ENCODE results near the gene CLDN5. TPM values are rescaled to one million over a fixed set of nuclear protein-coding genes. Genes with fewer than 3 reads are reported as not detected.

Gene CLDN5
- total and polyA plus RNA-seq, 2 experiments from 2014 or later: 2.0 to 3.2 TPM

DNA sequence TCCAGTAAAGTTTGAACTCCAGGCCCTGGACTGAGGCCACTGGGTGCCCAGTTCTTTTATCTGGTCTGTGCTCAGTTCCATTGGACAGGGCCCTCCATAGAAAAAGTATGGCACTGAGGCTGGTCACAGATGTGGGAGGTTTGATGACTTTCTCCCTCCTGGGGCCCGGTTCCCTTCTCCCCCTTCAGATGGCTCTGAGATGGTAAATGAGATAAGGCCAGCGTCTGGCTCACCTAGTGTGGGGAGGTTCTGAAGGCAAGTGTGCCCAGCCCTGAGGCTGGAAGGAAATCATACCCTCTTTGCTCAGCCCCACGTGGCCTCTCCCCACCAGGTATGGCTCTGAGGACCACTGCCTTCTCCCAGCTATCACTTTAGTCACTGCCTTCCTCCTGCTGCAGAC lies 1.5 kb upstream of the CLDN5 start:
- no peak overlapping the region for H3K27ac ChIP-seq (ENCODE audit: low read depth)
- H2AFZ ChIP-seq: no peak overlapping the region
- peaks cover 9% of the 10 kb centered on the region for H3K4me1 Mint-ChIP-seq
- H3K27ac Mint-ChIP-seq: no peak overlapping the region
- peak overlapping the region; percentile 1; the same call in 1 of the 3 replicates for H3K4me3 Mint-ChIP-seq
- H3K4me2 ChIP-seq: no peak overlapping the region
- no peaks in the 10 kb centered on the region for H3K36me3 ChIP-seq (ENCODE audit: insufficient read depth)
- H3K9me2 ChIP-seq (ENCODE audit: insufficient read depth): no peaks in the 10 kb centered on the region
- H3K27me3 Mint-ChIP-seq (ENCODE audit: insufficient read depth, low read depth, poor library complexity): peaks cover 33% of the 10 kb centered on the region
- H3K9me3 Mint-ChIP-seq: no peaks in the 10 kb centered on the region
- H3K36me3 Mint-ChIP-seq (ENCODE audit: low read depth): 0 out of 3 replicates have a peak, but pooled peaks cover 3% of the 10 kb centered on the region
- no peaks in the 10 kb centered on the region for H4K20me1 ChIP-seq (replicated peaks; ENCODE audit: insufficient read depth)
- H3F3A ChIP-seq (replicated peaks; ENCODE audit: low read depth): peaks cover 11% of the 10 kb centered on the region; the same call in 1 of the 2 replicates
- peaks cover 42% of the 10 kb centered on the region for H3K27me3 ChIP-seq (ENCODE audit: insufficient read depth)
- TF ChIP-seq EZH2 (IDR thresholded peaks at IDR 0.05; ENCODE audit: low read depth, unreplicated experiment) (no peak), JUNB (IDR thresholded peaks at IDR 0.05; ENCODE audit: unreplicated experiment) (no peak)
- TF ChIP-seq, protein P1, sequence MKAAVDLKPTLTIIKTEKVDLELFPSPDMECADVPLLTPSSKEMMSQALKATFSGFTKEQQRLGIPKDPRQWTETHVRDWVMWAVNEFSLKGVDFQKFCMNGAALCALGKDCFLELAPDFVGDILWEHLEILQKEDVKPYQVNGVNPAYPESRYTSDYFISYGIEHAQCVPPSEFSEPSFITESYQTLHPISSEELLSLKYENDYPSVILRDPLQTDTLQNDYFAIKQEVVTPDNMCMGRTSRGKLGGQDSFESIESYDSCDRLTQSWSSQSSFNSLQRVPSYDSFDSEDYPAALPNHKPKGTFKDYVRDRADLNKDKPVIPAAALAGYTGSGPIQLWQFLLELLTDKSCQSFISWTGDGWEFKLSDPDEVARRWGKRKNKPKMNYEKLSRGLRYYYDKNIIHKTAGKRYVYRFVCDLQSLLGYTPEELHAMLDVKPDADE (IDR thresholded peaks at IDR 0.05): no peak
- H3K4me3 ChIP-seq: no peak overlapping the region
- no peaks in the 10 kb centered on the region for H3K79me2 ChIP-seq (replicated peaks; ENCODE audit: insufficient read depth)
- ATAC-seq (no peak), DNase-seq (ENCODE audit: low spot score) (no peak)
- H3K4me1 ChIP-seq (ENCODE audit: insufficient read depth): peaks cover 8% of the 10 kb centered on the region; the same call in 1 of the 2 replicates

DNA sequence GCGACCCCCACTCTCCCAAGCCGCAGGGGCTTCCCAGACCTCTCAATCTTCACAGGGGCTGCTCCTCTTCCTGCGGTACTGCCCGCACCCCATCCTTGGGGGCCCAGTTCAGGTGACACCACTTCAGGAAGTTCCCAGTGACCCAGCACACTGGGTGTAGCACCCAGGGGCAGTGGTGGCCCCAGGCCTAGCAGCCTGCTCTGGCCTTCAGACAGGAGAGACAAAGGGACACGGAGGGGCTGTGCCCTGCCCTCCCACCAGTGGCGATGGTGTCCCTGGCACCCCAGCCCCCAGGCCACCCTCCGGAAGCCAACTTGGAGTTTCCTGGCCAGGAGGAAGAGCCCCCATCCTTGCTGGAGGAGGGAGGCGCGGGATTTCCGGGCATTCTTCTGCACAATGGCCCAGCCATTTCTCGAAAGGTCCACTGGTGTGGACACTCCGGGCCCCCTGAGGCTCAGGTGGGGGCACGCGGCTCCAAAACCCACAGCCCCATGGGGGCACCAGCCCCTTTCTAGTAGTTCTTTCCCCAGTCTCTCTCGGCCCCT lies 978 bp upstream of the CLDN5 start:
- Histone ChIP-seq H4K20me1 (replicated peaks; ENCODE audit: insufficient read depth) (no peaks in the 10 kb centered on the region), H3K79me2 (replicated peaks; ENCODE audit: insufficient read depth) (no peaks in the 10 kb centered on the region), H3K4me1 (ENCODE audit: insufficient read depth) (peaks cover 8% of the 10 kb centered on the region; the same call in 1 of the 2 replicates), H3K4me3 (peak overlapping the region; percentile 64), H3K27ac (ENCODE audit: low read depth) (no peak overlapping the region), H3K36me3 (ENCODE audit: insufficient read depth) (no peaks in the 10 kb centered on the region), H3K27me3 (ENCODE audit: insufficient read depth) (peaks cover 42% of the 10 kb centered on the region), H3F3A (replicated peaks; ENCODE audit: low read depth) (peaks cover 11% of the 10 kb centered on the region; the same call in 1 of the 2 replicates), H2AFZ (peak overlapping the region; percentile 95; the same call in 1 of the 2 replicates), H3K9me2 (ENCODE audit: insufficient read depth) (no peaks in the 10 kb centered on the region), H3K4me2 (peak overlapping the region; percentile 93)
- H3K27ac Mint-ChIP-seq: no peak overlapping the region
- peaks cover 9% of the 10 kb centered on the region for H3K4me1 Mint-ChIP-seq
- no peaks in the 10 kb centered on the region for H3K9me3 Mint-ChIP-seq
- 0 out of 3 replicates have a peak, but pooled peaks cover 3% of the 10 kb centered on the region for H3K36me3 Mint-ChIP-seq (ENCODE audit: low read depth)
- DNase-seq (ENCODE audit: low spot score): no peak
- peak overlapping the region; percentile 78 for H3K4me3 Mint-ChIP-seq
- no peak for TF ChIP-seq STAT1 (IDR thresholded peaks at IDR 0.05; ENCODE audit: unreplicated experiment)
- H3K27me3 Mint-ChIP-seq (ENCODE audit: insufficient read depth, low read depth, poor library complexity): peaks cover 33% of the 10 kb centered on the region
- no peak for ATAC-seq

DNA sequence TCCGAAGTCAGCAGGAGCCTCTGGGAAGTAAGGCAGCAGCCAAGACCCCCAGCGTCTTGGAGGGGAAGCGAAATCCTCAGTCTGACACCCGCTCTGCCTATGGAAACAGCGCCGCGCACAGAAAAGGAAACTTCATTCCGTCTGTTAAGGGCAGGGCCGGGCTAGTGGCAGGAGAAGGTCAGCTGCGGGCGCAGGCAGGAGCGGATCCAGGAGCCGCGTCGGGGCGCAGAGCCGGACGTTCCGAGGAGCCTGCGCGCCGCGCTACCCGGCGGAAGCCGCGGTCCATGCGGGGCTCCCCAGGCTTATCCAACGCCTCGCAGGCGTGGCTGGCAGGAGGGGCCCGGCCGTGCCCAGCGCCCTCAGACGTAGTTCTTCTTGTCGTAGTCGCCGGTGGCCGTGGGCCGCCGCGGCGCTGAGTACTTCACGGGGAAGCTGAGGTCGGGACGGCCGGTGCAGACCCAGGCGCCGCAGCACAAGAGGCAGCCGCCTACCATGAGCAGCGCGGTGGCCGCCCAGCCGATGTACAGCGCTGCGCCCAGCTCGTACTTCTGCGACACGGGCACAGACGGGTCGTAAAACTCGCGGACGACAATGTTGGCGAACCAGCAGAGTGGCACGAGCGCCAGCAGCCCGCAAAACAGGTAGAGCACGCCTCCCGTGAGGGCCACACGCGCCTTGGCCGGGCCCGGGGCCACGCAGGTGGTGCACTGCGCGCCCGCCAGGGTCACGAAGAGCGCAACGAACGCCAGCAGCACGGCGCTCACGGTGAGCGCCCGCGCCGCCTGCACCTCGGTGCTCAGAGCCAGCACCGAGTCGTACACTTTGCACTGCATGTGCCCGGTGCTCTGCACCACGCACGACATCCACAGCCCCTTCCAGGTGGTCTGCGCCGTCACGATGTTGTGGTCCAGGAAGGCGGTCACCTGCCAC lies 705 bp downstream of the CLDN5 start:
- H3K27me3 ChIP-seq (ENCODE audit: insufficient read depth): peaks cover 42% of the 10 kb centered on the region
- peak; percentile 64 for ATAC-seq
- no peak for TF ChIP-seq JUNB (IDR thresholded peaks at IDR 0.05; ENCODE audit: unreplicated experiment)
- TF ChIP-seq, protein P2, sequence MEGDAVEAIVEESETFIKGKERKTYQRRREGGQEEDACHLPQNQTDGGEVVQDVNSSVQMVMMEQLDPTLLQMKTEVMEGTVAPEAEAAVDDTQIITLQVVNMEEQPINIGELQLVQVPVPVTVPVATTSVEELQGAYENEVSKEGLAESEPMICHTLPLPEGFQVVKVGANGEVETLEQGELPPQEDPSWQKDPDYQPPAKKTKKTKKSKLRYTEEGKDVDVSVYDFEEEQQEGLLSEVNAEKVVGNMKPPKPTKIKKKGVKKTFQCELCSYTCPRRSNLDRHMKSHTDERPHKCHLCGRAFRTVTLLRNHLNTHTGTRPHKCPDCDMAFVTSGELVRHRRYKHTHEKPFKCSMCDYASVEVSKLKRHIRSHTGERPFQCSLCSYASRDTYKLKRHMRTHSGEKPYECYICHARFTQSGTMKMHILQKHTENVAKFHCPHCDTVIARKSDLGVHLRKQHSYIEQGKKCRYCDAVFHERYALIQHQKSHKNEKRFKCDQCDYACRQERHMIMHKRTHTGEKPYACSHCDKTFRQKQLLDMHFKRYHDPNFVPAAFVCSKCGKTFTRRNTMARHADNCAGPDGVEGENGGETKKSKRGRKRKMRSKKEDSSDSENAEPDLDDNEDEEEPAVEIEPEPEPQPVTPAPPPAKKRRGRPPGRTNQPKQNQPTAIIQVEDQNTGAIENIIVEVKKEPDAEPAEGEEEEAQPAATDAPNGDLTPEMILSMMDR (conservative IDR thresholded peaks at IDR 0.05; ENCODE audit: low read depth in 2 of 2): peak in 1 of 2 experiments; percentile 20; a peak in 1 of 4 replicates
- TF ChIP-seq EZH2phosphoT487 (IDR thresholded peaks at IDR 0.05; ENCODE audit: unreplicated experiment): no peak
- no peak for TF ChIP-seq NANOG (IDR thresholded peaks at IDR 0.05; ENCODE audit: borderline replicate concordance)
- TF ChIP-seq STAT1 (IDR thresholded peaks at IDR 0.05; ENCODE audit: unreplicated experiment): no peak

More for the DNA sequence above, 705 bp downstream of the CLDN5 start:
- DNase-seq (ENCODE audit: low spot score): peak; percentile 86
- H3K27ac Mint-ChIP-seq: no peak overlapping the region
- H3F3A ChIP-seq (replicated peaks; ENCODE audit: low read depth): peaks cover 11% of the 10 kb centered on the region; the same call in 1 of the 2 replicates
- no peaks in the 10 kb centered on the region for H3K36me3 ChIP-seq (ENCODE audit: insufficient read depth)
- no peaks in the 10 kb centered on the region for H4K20me1 ChIP-seq (replicated peaks; ENCODE audit: insufficient read depth)
- H3K27ac ChIP-seq (ENCODE audit: low read depth): no peak overlapping the region
- H3K4me3 Mint-ChIP-seq: peak overlapping the region; percentile 73
- peaks cover 36% of the 10 kb centered on the region for H3K27me3 Mint-ChIP-seq (ENCODE audit: insufficient read depth, low read depth, poor library complexity)
- peak overlapping the region; percentile 95 for H2AFZ ChIP-seq
- peak overlapping the region; percentile 93 for H3K4me2 ChIP-seq
- no peaks in the 10 kb centered on the region for H3K79me2 ChIP-seq (replicated peaks; ENCODE audit: insufficient read depth)
- no peaks in the 10 kb centered on the region for H3K9me2 ChIP-seq (ENCODE audit: insufficient read depth)
- H3K36me3 Mint-ChIP-seq (ENCODE audit: low read depth): peaks cover 3% of the 10 kb centered on the region; the same call in 1 of the 3 replicates
- H3K4me1 Mint-ChIP-seq: peaks cover 9% of the 10 kb centered on the region
- peaks cover 8% of the 10 kb centered on the region; the same call in 1 of the 2 replicates for H3K4me1 ChIP-seq (ENCODE audit: insufficient read depth)
- H3K4me3 ChIP-seq: peak overlapping the region; percentile 64
- no peaks in the 10 kb centered on the region for H3K9me3 Mint-ChIP-seq
